ENCODE results near the gene DTX1. TPM values are rescaled to one million over a fixed set of nuclear protein-coding genes. Genes with fewer than 3 reads are reported as not detected.

DTX1 gene
- total and polyA plus RNA-seq, 2 of the 8 experiments (the other 6 are each of a cell fraction or from before 2014, with no cell fraction given): 4.7 to 6.9 TPM

GRCh38 chr12:113134071-113134470 is 77.5 kb downstream of the DTX1 start:
- H3K36me3 ChIP-seq (ENCODE audit: control insufficient read depth in 2 of 4, insufficient read depth in 4 of 4, low read length in 3 of 4): no peaks in the 10 kb centered on the region
- H4K8ac ChIP-seq (ENCODE audit: extremely low read depth, insufficient read depth, low read length): no peak overlapping the region
- H2AFZ ChIP-seq (ENCODE audit: low read length): no peak overlapping the region
- 92% methylated on average over 2 of the region's 2 CpGs; no CpG with 5 or more reads in 1 of the 2 experiments for WGBS, 2 experiments (ENCODE audit: extremely low coverage in 1 of 2, insufficient coverage in 1 of 2, insufficient read length in 1 of 2, insufficient replicate concordance in 2 of 2, low coverage in 1 of 2, low lambda C conversion rate in 2 of 2, missing lambda C conversion rate in 1 of 2)
- H3K4me2 ChIP-seq (ENCODE audit: insufficient read depth in 1 of 2, low read depth in 2 of 2, low read length in 2 of 2): peak overlapping the region in 1 of 2 experiments; percentile 75; a peak in 2 of 4 replicates
- H3K14ac ChIP-seq (ENCODE audit: insufficient read length): no peak overlapping the region
- H2BK12ac ChIP-seq (ENCODE audit: low read depth, low read length): no peak overlapping the region
- no peak overlapping the region for H2BK20ac ChIP-seq (ENCODE audit: low read length)
- POLR2A ChIA-PET (ENCODE audit: partially characterized antibody): interaction anchor here (1.2 to 5.9 kb wide), 7 partner anchors 11 to 88 kb away, joined by 3 to 35 read pairs (median 4); no protein-coding TSS in a partner anchor
- no peaks in the 10 kb centered on the region for H3K79me1 ChIP-seq (ENCODE audit: low read depth, low read length)
- no peak overlapping the region for H2BK5ac ChIP-seq (ENCODE audit: low read depth, low read length)
- H3K4ac ChIP-seq (replicated peaks; ENCODE audit: insufficient read length, low read depth, low read length): no peak overlapping the region
- peaks cover 0 to 13% (median 10%) of the 10 kb centered on the region in 4 experiments; a peak in 6 of 7 replicates for H3K4me1 ChIP-seq (replicated peaks in 1 of 4; ENCODE audit: control insufficient read depth in 3 of 4, insufficient read depth in 4 of 4, low read length in 3 of 4)
- FAIRE-seq: no peak
- H3K18ac ChIP-seq (ENCODE audit: extremely low read depth, low read length): no peak overlapping the region
- no peaks in the 10 kb centered on the region for H3K79me2 ChIP-seq (ENCODE audit: control insufficient read depth in 1 of 2, insufficient read depth in 2 of 2, low read length in 2 of 2)
- no peak overlapping the region for H3K27ac ChIP-seq (ENCODE audit: low read depth, low read length)
- H2BK120ac ChIP-seq (replicated peaks; ENCODE audit: low read depth, low read length): no peak overlapping the region
- H4K91ac ChIP-seq (replicated peaks; ENCODE audit: insufficient read length, low read length): no peak overlapping the region
- H3K27me3 ChIP-seq (replicated peaks in 1 of 4; ENCODE audit: control insufficient read depth in 3 of 4, extremely low read depth in 1 of 4, insufficient read depth in 3 of 4, low read length in 3 of 4): peaks cover 0 to 13% (median 6%) of the 10 kb centered on the region in 4 experiments; a peak in 5 of 7 replicates
- no peak overlapping the region for H3K9ac ChIP-seq (replicated peaks in 1 of 4; ENCODE audit: extremely low read depth in 1 of 4, low read depth in 3 of 4, low read length in 3 of 4)
- CTCF ChIA-PET (ENCODE audit: partially characterized antibody): interaction anchor here (0.7 to 7.8 kb wide), 20 partner anchors 9 to 216 kb away, joined by 3 to 67 read pairs (median 6); partner anchors contain the start of gene CFAP73
- peaks cover 12% of the 10 kb centered on the region; the same call in 1 of the 2 replicates for H3K23me2 ChIP-seq (ENCODE audit: low read depth, low read length)
- TF ChIP-seq TCF12 (IDR thresholded peaks at IDR 0.05; ENCODE audit: low read depth, low read length): no peak
- no peak for TF ChIP-seq RNF2 (IDR thresholded peaks at IDR 0.05; ENCODE audit: borderline replicate concordance, low read depth, low read length, missing control alignments, poor library complexity, severe bottlenecking)
- no peak for TF ChIP-seq HDAC2 (IDR thresholded peaks at IDR 0.05; ENCODE audit: borderline replicate concordance in 1 of 2, low read depth in 2 of 2, low read length in 2 of 2)
- no peak for TF ChIP-seq HDAC6 (IDR thresholded peaks at IDR 0.05; ENCODE audit: low read depth, low read length)
- no peak for TF ChIP-seq RBBP5 (IDR thresholded peaks at IDR 0.05; ENCODE audit: borderline replicate concordance, low read depth, low read length)
- TF ChIP-seq POLR2A (IDR thresholded peaks at IDR 0.05; ENCODE audit: control extremely low read depth in 1 of 2, low read depth in 2 of 2, low read length in 2 of 2): no peak
- TF ChIP-seq SP2 (IDR thresholded peaks at IDR 0.05; ENCODE audit: low read length): no peak
- no peak overlapping the region for H3K23ac ChIP-seq (ENCODE audit: insufficient read length)
- peaks cover 0 to 7% of the 10 kb centered on the region in 2 experiments for H4K20me1 ChIP-seq (replicated peaks in 1 of 2; ENCODE audit: control insufficient read depth in 1 of 2, insufficient read depth in 2 of 2, low read length in 2 of 2)
- no peak overlapping the region for H2BK15ac ChIP-seq (ENCODE audit: low read length)
- no peak overlapping the region for H2AK5ac ChIP-seq (ENCODE audit: low read depth, low read length)
- H4K5ac ChIP-seq (ENCODE audit: insufficient read length, low read depth, low read length): no peak overlapping the region
- no peak overlapping the region for H3K4me3 ChIP-seq (ENCODE audit: extremely low read depth in 1 of 4, insufficient read depth in 2 of 4, low read depth in 3 of 4, low read length in 4 of 4)
- DNase-seq (ENCODE audit: low read depth in 1 of 2, low spot score in 2 of 2): no peak
- no peaks in the 10 kb centered on the region for H3K9me3 ChIP-seq (ENCODE audit: insufficient read depth in 2 of 2, low read depth in 1 of 2, low read length in 1 of 2)
- no peak overlapping the region for H3K56ac ChIP-seq (replicated peaks; ENCODE audit: insufficient read length, low read depth, low read length)
